GM12872 (cell line): ENCODE data around the gene FAM168B.

Experiments used
- TF ChIP-seq, protein P1 (sequence below): IDR thresholded peaks from 3 replicates; pipeline ENCODE4 v1.5.1; 2011; ENCODE audit warnings: low read depth, mild to moderate bottlenecking, low read length, moderate library complexity; ENCODE audit not compliant: insufficient read depth

Gene FAM168B

DNA sequence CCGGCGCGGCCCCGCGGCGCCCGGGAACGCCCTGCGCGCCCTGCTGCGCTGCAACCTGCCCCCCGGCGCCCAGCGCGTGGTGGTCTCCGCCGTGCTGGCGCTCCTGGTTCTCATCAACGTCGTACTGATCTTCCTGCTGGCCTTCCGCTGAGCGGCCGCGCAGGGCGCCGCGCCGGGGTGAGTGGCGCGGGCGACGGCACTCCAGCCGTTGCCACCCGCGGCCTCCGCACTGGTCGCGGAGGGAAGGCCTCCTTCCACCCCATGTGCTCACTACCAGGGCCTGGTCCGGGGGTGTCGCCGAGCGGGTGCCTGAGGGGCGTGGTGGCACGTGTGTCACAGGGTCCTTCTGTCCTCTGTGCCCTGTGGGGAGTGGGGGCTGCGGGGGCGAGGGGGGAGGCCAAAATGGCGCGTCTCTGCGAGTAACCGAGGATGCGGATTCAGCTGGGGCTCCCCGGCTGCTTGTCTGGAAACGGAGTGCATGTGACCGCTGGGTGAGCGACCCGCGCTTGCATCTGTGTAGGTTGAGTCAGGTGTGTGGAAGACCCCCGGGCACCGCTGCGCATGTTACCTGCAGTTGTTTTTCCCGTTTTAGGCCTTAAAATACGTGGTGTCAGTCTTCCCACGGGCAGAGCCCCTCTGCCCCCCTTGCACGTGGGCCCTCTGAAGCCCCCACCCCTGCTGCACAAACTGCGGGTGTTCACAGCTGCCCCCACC lies 58.0 kb downstream of the FAM168B start:
- TF ChIP-seq, protein P1, sequence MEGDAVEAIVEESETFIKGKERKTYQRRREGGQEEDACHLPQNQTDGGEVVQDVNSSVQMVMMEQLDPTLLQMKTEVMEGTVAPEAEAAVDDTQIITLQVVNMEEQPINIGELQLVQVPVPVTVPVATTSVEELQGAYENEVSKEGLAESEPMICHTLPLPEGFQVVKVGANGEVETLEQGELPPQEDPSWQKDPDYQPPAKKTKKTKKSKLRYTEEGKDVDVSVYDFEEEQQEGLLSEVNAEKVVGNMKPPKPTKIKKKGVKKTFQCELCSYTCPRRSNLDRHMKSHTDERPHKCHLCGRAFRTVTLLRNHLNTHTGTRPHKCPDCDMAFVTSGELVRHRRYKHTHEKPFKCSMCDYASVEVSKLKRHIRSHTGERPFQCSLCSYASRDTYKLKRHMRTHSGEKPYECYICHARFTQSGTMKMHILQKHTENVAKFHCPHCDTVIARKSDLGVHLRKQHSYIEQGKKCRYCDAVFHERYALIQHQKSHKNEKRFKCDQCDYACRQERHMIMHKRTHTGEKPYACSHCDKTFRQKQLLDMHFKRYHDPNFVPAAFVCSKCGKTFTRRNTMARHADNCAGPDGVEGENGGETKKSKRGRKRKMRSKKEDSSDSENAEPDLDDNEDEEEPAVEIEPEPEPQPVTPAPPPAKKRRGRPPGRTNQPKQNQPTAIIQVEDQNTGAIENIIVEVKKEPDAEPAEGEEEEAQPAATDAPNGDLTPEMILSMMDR, result no peak

- TF ChIP-seq, protein P1, result no peak
Measured at GRCh38 chr2:131034122-131035051, 58.9 kb downstream of the FAM168B start.

DNA sequence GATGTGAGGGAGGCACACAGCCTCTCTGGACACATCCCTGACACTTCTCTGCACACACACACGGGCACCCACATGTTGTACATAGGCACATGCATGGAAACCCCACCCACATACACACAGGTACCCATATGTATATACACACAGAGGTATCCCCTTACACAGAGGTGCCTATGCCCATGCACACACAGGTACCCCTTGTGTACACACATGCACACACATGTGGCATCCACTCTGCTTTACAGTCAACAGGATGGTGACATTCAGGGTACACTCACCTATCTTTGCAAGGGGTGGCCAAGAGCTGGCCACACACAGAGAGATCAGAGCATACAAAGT lies 59.5 kb downstream of the FAM168B start:
- TF ChIP-seq, protein P1, result no peak

- TF ChIP-seq, protein P1, result no peak
Measured at GRCh38 chr2:131032393-131032836, 60.8 kb downstream of the FAM168B start.

GRCh38 chr2:131031875-131032274 lies 61.4 kb downstream of the FAM168B start:
- TF ChIP-seq, protein P1, result no peak

GRCh38 chr2:131031431-131031841 lies 61.8 kb downstream of the FAM168B start:
- TF ChIP-seq, protein P1, result no peak

DNA sequence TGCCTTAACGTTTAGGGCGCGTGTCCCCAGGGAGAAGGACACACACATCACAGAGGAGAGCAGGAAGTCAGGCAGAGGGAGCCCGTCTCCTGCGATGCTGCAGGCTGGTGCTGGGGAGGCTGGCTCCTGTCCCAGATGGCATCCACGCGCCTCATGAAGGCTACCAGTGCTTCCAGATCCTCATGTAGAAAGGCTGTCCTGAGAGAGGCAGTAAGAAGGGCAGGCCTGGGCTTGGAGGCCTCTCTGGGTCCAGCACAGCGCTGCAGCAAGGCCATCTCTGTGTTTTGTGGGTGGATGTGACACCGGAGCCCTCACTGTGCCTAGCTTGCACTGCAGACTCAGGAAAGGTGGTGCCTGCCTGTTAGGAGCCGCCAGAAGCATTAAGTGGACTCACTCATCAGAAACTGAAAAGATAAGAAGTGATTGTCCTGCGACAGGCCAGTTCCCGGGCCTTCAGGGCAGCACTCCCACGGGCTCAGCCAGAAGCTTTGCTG lies 62.7 kb downstream of the FAM168B start:
- TF ChIP-seq, protein P1, result no peak
